ENCODE data around the gene HGS. TPM values are rescaled to one million over a fixed set of nuclear protein-coding genes. Genes with fewer than 3 reads are reported as not detected.

Gene HGS
- total and polyA plus RNA-seq, 2 of the 4 experiments (the other 2 are of a cell fraction): 52.5 to 137 TPM

GRCh38 chr17:81688616-81689015, 4.8 kb downstream of the HGS start:
- Histone ChIP-seq H3K4ac (ENCODE audit: low read depth, low read length) (no peak overlapping the region), H3K36me3 (ENCODE audit: control insufficient read depth, insufficient read depth, low read length) (peaks cover 74% of the 10 kb centered on the region), H2AK9ac (replicated peaks; ENCODE audit: low read depth, low read length, poor library complexity) (no peak overlapping the region), H3K9me1 (ENCODE audit: insufficient read depth, low read length) (peaks cover 3% of the 10 kb centered on the region; the same call in 1 of the 2 replicates), H3K18ac (ENCODE audit: low read depth, low read length) (no peak overlapping the region), H3K14ac (replicated peaks; ENCODE audit: low read depth, low read length) (no peak overlapping the region), H3K4me2 (ENCODE audit: low read depth, low read length) (no peak overlapping the region), H3K56ac (ENCODE audit: extremely low read depth, insufficient read depth, low read length) (no peak overlapping the region), H3K27me3 (ENCODE audit: control insufficient read depth, insufficient read depth, low read length) (no peaks in the 10 kb centered on the region), H2BK20ac (ENCODE audit: low read depth, low read length) (no peak overlapping the region), H3K23ac (ENCODE audit: low read depth, low read length) (no peak overlapping the region), H2BK5ac (ENCODE audit: low read depth, low read length, poor library complexity, severe bottlenecking) (no peak overlapping the region), H3K4me1 (ENCODE audit: control insufficient read depth, insufficient read depth, low read length) (peaks cover 10% of the 10 kb centered on the region), H4K20me1 (ENCODE audit: insufficient read depth, low read length) (peaks cover 93% of the 10 kb centered on the region), H2AFZ (replicated peaks; ENCODE audit: low read length, poor library complexity) (peak overlapping the region; percentile 63), H3K79me1 (ENCODE audit: low read depth in 1 of 2, low read length in 2 of 2) (peaks cover 14 to 63% of the 10 kb centered on the region in 2 experiments), H3K9ac (ENCODE audit: low read depth, low read length) (no peak overlapping the region), H3K9me3 (ENCODE audit: control insufficient read depth, insufficient read depth, low read length) (no peaks in the 10 kb centered on the region), H4K8ac (ENCODE audit: low read depth in 2 of 2, low read length in 2 of 2) (no peak overlapping the region), H2AK5ac (ENCODE audit: low read depth, low read length) (no peak overlapping the region), H4K5ac (ENCODE audit: low read depth, low read length) (no peak overlapping the region), H3K27ac (ENCODE audit: insufficient read depth, low read length) (no peak overlapping the region), H2BK120ac (ENCODE audit: low read depth, low read length) (no peak overlapping the region), H2BK15ac (ENCODE audit: low read depth, low read length) (no peak overlapping the region), H3K4me3 (ENCODE audit: insufficient read depth, low read depth, low read length) (no peak overlapping the region), H4K91ac (ENCODE audit: insufficient read depth, low read depth, low read length) (no peak overlapping the region)
- POLR2A ChIA-PET (ENCODE audit: unreplicated experiment): no interaction called here
- DNase-seq (no peak), ATAC-seq (ENCODE audit: low read depth) (no peak)
- no peak for TF ChIP-seq MAZ (IDR thresholded peaks at IDR 0.05; ENCODE audit: borderline replicate concordance, low read depth, low read length)
- no peak for TF ChIP-seq CHD1 (IDR thresholded peaks at IDR 0.05; ENCODE audit: low read depth, low read length)
- TF ChIP-seq MXI1 (IDR thresholded peaks at IDR 0.05; ENCODE audit: borderline replicate concordance, low read depth, low read length): no peak
- TF ChIP-seq CEBPB (IDR thresholded peaks at IDR 0.05; ENCODE audit: low read depth, low read length): no peak
- TF ChIP-seq RAD21 (IDR thresholded peaks at IDR 0.05; ENCODE audit: low read length): no peak
- no peak for TF ChIP-seq RFX5 (IDR thresholded peaks at IDR 0.05; ENCODE audit: low read depth, low read length)
- no peak for TF ChIP-seq NFE2L2 (IDR thresholded peaks at IDR 0.05; ENCODE audit: low read depth, low read length)
- no peak for TF ChIP-seq POLR2A (IDR thresholded peaks at IDR 0.05; ENCODE audit: low read depth, low read length)
- no peak for TF ChIP-seq MAFK (IDR thresholded peaks at IDR 0.05; ENCODE audit: low read depth, low read length)
- no peak for TF ChIP-seq BHLHE40 (IDR thresholded peaks at IDR 0.05; ENCODE audit: low read depth, low read length)
- no peak for TF ChIP-seq CTCF (conservative IDR thresholded peaks at IDR 0.05; ENCODE audit: low read depth, low read length)
- CTCF ChIA-PET: no interaction called here
- dilution Hi-C loops (cut with HindIII; ENCODE audit: low sequenced_read_pairs, unreplicated experiment) (no loop called here), in situ Hi-C loops (cut with MboI; ENCODE audit: low sequenced_read_pairs) (no loop called here), intact Hi-C loops (cut with micrococcal nuclease) (no loop called here)
- BruUV-seq (replicated peaks): no TSS peak
- WGBS, 2 experiments (ENCODE audit: extremely low coverage in 2 of 2, insufficient read length in 1 of 2): 90% methylated on average over 4 of the region's 14 CpGs; no CpG with 5 or more reads in 1 of the 2 experiments
